Epithelial cell of esophagus (primary cell): ENCODE data around the gene NOCT.

Source experiments
- DNase-seq: peaks from one replicate; pipeline ENCODE4 v3.0.0; 2010; ENCODE audit warnings: low read depth
- H3K4me3 ChIP-seq: 2 replicates; pipeline ENCODE4 v1.5.1; 2011; ENCODE audit warnings: mild to moderate bottlenecking, low read length, control low read depth
- CTCF ChIP-seq: IDR thresholded peaks from 2 replicates; pipeline ENCODE4 v1.5.1; 2011; ENCODE audit warnings: low read depth, mild to moderate bottlenecking, low read length, control low read depth, inconsistent platforms; ENCODE audit not compliant: insufficient read depth; ENCODE audit errors: missing control alignments

NOCT gene

GRCh38 chr4:139015269-139015947, at the start of gene NOCT:
Gene NOCT (plus strand): TSS chr4:139015781. CDS start chr4:139015982, 201 bp downstream.
- peak; percentile 96 for DNase-seq
- TF ChIP-seq CTCF: no peak
- H3K4me3 ChIP-seq: peak within 1 kb of the TSS; percentile 76

GRCh38 chr4:138967313-138967712, 48.3 kb upstream of the NOCT start:
- no peak for TF ChIP-seq CTCF
- peak; percentile 65 for DNase-seq

GRCh38 chr4:138972956-138973801, 42.4 kb upstream of the NOCT start:
- DNase-seq: no peak
- no peak for TF ChIP-seq CTCF
- H3K4me3 ChIP-seq: no peak overlapping the region

More at GRCh38 chr4:138967313-138967712, 48.3 kb upstream of the NOCT start:
- no peak overlapping the region for H3K4me3 ChIP-seq

GRCh38 chr4:138975225-138975624, 40.4 kb upstream of the NOCT start:
- no peak for DNase-seq
- no peak overlapping the region for H3K4me3 ChIP-seq
- no peak for TF ChIP-seq CTCF

- no peak for DNase-seq
- H3K4me3 ChIP-seq: no peak overlapping the region
- TF ChIP-seq CTCF: no peak
Measured at GRCh38 chr4:138976526-138976925, 39.1 kb upstream of the NOCT start.

GRCh38 chr4:138977524-138977923, 38.1 kb upstream of the NOCT start:
- TF ChIP-seq CTCF: no peak
- H3K4me3 ChIP-seq: no peak overlapping the region
- DNase-seq: no peak
